Measurements from ENCODE around the gene C10orf62.
"Not testable (repeated sequence)": the region's sequence is repeated elsewhere in the genome, so short reads cannot be mapped to it uniquely, and the experiment has no call there.

The C10orf62 gene

DNA sequence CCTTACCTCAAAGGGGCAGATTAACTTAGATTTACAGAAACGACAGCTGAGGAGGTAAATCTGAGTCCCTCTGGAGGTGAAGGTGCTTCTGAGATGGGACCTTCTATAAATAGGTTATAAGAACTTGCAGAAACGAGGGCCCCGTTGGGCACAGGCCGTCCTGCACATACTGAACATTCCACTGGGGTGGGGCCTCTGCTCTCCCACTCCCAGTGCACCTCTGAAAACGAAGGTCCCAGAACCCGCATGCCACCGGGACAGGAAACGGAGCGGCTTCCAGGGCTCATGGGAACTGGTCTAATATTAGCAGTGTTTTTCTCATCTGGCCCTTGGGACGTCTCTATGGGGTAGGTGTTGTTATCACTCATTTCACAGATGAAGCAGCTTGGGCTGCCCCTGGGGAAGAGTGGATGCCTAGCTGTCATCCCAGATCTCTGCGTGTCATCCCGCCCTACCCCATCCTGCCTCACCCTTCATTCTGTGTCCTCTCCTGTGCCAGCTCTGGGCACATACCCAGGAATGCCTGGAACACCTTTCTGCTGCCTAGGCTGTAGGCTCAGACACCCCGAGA lies 19.6 kb downstream of the C10orf62 start:
- Mint-ChIP-seq H3K4me1 (ENCODE audit: low read depth) (no peaks in the 10 kb centered on the region), H3K9me3 (no peaks in the 10 kb centered on the region)

DNA sequence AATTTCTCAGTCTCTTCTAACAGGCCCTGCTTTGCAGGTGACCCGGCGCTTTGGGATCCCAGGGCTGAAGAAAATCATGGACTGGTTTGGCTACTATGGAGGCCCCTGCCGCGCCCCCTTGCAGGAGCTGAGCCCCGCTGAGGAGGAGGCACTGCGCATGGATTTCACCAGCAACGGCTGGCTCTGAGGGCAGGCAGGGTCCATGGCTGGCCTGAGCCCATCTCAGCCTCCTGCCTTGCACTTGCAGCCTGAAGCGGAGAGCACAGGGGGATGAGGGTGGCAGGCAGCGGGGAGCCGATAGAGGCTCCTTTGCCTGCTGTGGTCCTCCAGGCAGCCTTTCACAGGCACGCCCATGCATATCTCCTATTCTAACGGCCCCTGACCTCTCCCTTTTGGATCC lies 22.0 kb downstream of the C10orf62 start:
- Mint-ChIP-seq H3K4me1 (ENCODE audit: low read depth) (no peaks in the 10 kb centered on the region), H3K9me3 (no peaks in the 10 kb centered on the region), H3K4me3 (no peak overlapping the region), H3K36me3 (ENCODE audit: low read depth) (no peaks in the 10 kb centered on the region), H3K27ac (no peak overlapping the region), H3K27me3 (no peaks in the 10 kb centered on the region)
- intact Hi-C loops (cut with micrococcal nuclease): loop anchor here (5.0 kb wide), 1 partner anchor 39 kb away; the partner anchor contains the start of gene ANKRD2

More for the DNA sequence above, 19.6 kb downstream of the C10orf62 start:
- Mint-ChIP-seq H3K27me3 (no peaks in the 10 kb centered on the region), H3K27ac (no peak overlapping the region), H3K36me3 (ENCODE audit: low read depth) (no peaks in the 10 kb centered on the region), H3K4me3 (no peak overlapping the region)
- intact Hi-C loops (cut with micrococcal nuclease): no loop called here

DNA sequence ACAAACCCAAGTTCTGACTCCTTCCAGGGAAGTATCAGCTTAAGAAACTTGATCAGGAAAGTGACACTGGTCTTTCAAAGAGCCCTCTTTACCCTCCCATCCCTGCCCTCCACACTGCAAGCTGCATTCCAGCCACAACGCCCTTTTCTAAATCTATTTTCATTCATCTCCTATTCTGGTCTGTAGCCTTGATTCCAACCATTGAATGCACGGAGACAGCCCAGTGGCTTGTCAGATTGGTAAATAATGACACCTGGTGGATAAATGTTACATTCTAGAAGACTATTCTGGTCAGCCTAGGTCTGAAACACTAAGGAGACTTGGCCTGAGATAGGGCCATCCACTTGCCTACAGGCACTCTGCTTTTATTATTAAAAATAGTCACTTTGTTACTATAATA lies 22.9 kb downstream of the C10orf62 start:
- H3K36me3 Mint-ChIP-seq (ENCODE audit: low read depth): no peaks in the 10 kb centered on the region
- H3K9me3 Mint-ChIP-seq: no peaks in the 10 kb centered on the region
- H3K4me3 Mint-ChIP-seq: no peak overlapping the region
- no peaks in the 10 kb centered on the region for H3K27me3 Mint-ChIP-seq
- H3K27ac Mint-ChIP-seq: no peak overlapping the region
- intact Hi-C loops (cut with micrococcal nuclease): loop anchor here (5.0 kb wide), 1 partner anchor 40 kb away; the partner anchor contains the start of gene ANKRD2
- no peaks in the 10 kb centered on the region for H3K4me1 Mint-ChIP-seq (ENCODE audit: low read depth)

GRCh38 chr10:97618285-97618684 lies 28.8 kb downstream of the C10orf62 start:
- intact Hi-C loops (cut with micrococcal nuclease): no loop called here
- H3K36me3 Mint-ChIP-seq (ENCODE audit: low read depth): no peaks in the 10 kb centered on the region
- H3K4me3 Mint-ChIP-seq: no peak overlapping the region
- no peaks in the 10 kb centered on the region for H3K27me3 Mint-ChIP-seq
- H3K27ac Mint-ChIP-seq: no peak overlapping the region
- H3K9me3 Mint-ChIP-seq: no peaks in the 10 kb centered on the region
- no peaks in the 10 kb centered on the region for H3K4me1 Mint-ChIP-seq (ENCODE audit: low read depth)

- intact Hi-C loops (cut with micrococcal nuclease): no loop called here
- Mint-ChIP-seq H3K27me3 (no peaks in the 10 kb centered on the region), H3K4me1 (ENCODE audit: low read depth) (no peaks in the 10 kb centered on the region), H3K36me3 (ENCODE audit: low read depth) (no peaks in the 10 kb centered on the region), H3K4me3 (no peak overlapping the region), H3K9me3 (no peaks in the 10 kb centered on the region), H3K27ac (no peak overlapping the region)
Observed at GRCh38 chr10:97618733-97619132, 29.2 kb downstream of the C10orf62 start.

DNA sequence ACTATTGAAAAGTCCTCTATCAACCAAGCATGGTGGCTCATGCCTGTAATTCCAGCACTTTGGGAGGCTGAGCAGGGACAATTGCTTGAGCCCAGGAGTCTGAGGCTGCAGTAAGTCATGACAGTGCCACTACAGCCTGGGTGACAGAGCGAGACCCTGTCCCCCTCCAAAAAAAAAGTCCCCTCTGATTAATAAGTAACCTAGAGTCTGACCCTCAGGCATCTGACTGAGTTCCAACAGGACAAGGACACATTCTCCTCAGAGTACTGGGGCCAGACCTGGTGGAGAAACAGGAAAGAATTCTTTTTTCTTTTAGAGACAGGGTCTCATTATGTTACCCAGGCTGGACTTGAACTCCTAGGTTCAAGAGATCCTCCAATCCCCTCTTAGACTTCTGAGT lies 33.8 kb downstream of the C10orf62 start:
- Mint-ChIP-seq H3K36me3 (ENCODE audit: low read depth) (no peaks in the 10 kb centered on the region), H3K27me3 (no peaks in the 10 kb centered on the region), H3K9me3 (no peaks in the 10 kb centered on the region), H3K4me1 (ENCODE audit: low read depth) (no peaks in the 10 kb centered on the region), H3K4me3 (no peak overlapping the region), H3K27ac (no peak overlapping the region)
- intact Hi-C loops (cut with micrococcal nuclease): loop anchor here (10.0 kb wide), 1 partner anchor 118 kb away; no protein-coding TSS in a partner anchor

DNA sequence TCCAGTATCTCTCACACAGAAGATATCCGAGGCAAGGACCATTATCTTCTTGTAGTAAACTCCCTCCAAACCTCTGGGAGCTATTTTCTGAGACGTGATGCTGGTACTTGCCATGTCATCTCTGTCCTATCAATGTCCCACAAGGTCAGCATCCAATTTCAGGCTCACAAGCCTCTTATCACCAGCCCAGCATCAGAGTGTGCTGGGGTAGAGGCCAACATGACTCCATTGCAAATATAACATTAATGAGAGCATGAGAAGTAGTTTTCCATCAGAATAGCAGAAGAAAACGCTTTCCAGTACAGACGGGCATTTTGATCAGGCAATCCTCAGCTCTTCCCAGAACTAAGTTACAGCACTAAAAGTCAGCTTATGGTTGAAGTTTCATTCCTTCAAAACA lies 38.2 kb downstream of the C10orf62 start:
- Mint-ChIP-seq H3K9me3 (no peaks in the 10 kb centered on the region), H3K27ac (no peak overlapping the region), H3K36me3 (ENCODE audit: low read depth) (no peaks in the 10 kb centered on the region), H3K27me3 (peaks cover 2% of the 10 kb centered on the region), H3K4me1 (ENCODE audit: low read depth) (peaks cover 6% of the 10 kb centered on the region), H3K4me3 (no peak overlapping the region)
- intact Hi-C loops (cut with micrococcal nuclease): loop anchor here (10.0 kb wide), 1 partner anchor 123 kb away; no protein-coding TSS in a partner anchor

GRCh38 chr10:97628228-97628627 lies 38.7 kb downstream of the C10orf62 start:
- no peak overlapping the region for H3K27ac Mint-ChIP-seq
- H3K4me1 Mint-ChIP-seq (ENCODE audit: low read depth): peaks cover 11% of the 10 kb centered on the region
- peaks cover 3% of the 10 kb centered on the region for H3K36me3 Mint-ChIP-seq (ENCODE audit: low read depth)
- intact Hi-C loops (cut with micrococcal nuclease): loop anchor here (10.0 kb wide), 1 partner anchor 123 kb away; no protein-coding TSS in a partner anchor
- peaks cover 2% of the 10 kb centered on the region for H3K27me3 Mint-ChIP-seq
- no peak overlapping the region for H3K4me3 Mint-ChIP-seq
- H3K9me3 Mint-ChIP-seq: no peaks in the 10 kb centered on the region

DNA sequence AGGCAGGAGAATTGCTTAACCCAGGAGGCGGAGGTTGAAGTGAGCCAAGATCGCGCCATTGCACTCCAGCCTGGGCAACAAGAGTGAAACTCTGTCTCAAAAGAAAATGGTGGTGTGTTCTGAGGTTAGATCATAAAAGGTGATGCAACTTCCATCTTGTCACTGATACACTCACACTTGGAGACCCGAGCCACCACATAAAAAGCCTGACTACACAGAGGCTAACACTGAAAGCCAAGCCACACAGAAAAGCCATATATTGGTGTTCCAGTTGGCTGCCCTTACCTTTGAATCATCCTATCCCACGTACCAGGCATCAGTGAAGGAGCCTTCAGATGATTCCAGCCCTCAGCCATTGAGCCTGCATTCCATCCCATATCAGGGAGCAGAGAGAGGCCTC lies 39.8 kb downstream of the C10orf62 start:
- Mint-ChIP-seq H3K9me3 (no peaks in the 10 kb centered on the region), H3K4me1 (ENCODE audit: low read depth) (peaks cover 13% of the 10 kb centered on the region), H3K27ac (no peak overlapping the region), H3K27me3 (peaks cover 2% of the 10 kb centered on the region), H3K4me3 (no peak overlapping the region), H3K36me3 (ENCODE audit: low read depth) (peaks cover 6% of the 10 kb centered on the region)
- intact Hi-C loops (cut with micrococcal nuclease): loop anchor here (10.0 kb wide), 1 partner anchor 124 kb away; no protein-coding TSS in a partner anchor

DNA sequence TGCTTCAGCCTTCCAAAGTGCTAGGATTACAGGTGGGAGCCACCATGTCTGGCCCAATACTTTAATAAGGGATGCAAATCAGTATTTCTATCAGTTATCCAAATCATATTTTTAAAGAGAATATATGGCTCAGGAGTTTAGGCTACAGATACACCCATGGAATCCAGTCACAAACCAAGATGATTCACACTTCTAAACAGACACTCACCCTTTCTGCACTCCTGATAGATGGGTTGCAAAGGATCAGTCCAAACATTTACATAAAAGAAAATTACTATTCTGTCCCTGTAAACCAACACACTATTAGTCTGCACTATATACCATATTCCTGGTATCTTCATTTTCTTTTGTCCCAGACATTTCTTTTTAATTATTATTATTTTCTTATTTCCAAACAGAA lies 41.6 kb downstream of the C10orf62 start:
- intact Hi-C loops (cut with micrococcal nuclease): no loop called here
- peaks cover 2% of the 10 kb centered on the region for H3K27me3 Mint-ChIP-seq
- peaks cover 6% of the 10 kb centered on the region for H3K36me3 Mint-ChIP-seq (ENCODE audit: low read depth)
- H3K27ac Mint-ChIP-seq: no peak overlapping the region
- H3K9me3 Mint-ChIP-seq: no peaks in the 10 kb centered on the region
- H3K4me1 Mint-ChIP-seq (ENCODE audit: low read depth): peaks cover 13% of the 10 kb centered on the region
- no peak overlapping the region for H3K4me3 Mint-ChIP-seq

- H3K4me3 Mint-ChIP-seq: peak within 1 kb of the TSS; percentile 97
- peaks cover 2% of the 10 kb centered on the region for H3K27me3 Mint-ChIP-seq
- intact Hi-C loops (cut with micrococcal nuclease): no loop called here
- H3K36me3 Mint-ChIP-seq (ENCODE audit: low read depth): peaks cover 6% of the 10 kb centered on the region
- no peaks in the 10 kb centered on the region for H3K9me3 Mint-ChIP-seq
- peak within 1 kb of the TSS; percentile 78 for H3K27ac Mint-ChIP-seq
- H3K4me1 Mint-ChIP-seq (ENCODE audit: low read depth): peaks cover 15% of the 10 kb centered on the region
Observed at GRCh38 chr10:97632949-97633884, 43.7 kb downstream of the C10orf62 start, which contains the start of gene MORN4. Gene MORN4, minus strand, starts transcription at chr10:97633500. Its CDS starts 13,847 bp downstream, at chr10:97619653.

GRCh38 chr10:97633921-97634320 lies 44.4 kb downstream of the C10orf62 start:
- peak overlapping the region; percentile 78 for H3K27ac Mint-ChIP-seq
- peaks cover 2% of the 10 kb centered on the region for H3K27me3 Mint-ChIP-seq
- H3K9me3 Mint-ChIP-seq: no peaks in the 10 kb centered on the region
- H3K4me3 Mint-ChIP-seq: peak overlapping the region; percentile 97
- H3K4me1 Mint-ChIP-seq (ENCODE audit: low read depth): peaks cover 19% of the 10 kb centered on the region
- intact Hi-C loops (cut with micrococcal nuclease): no loop called here
- peaks cover 6% of the 10 kb centered on the region for H3K36me3 Mint-ChIP-seq (ENCODE audit: low read depth)

- peaks cover 4% of the 10 kb centered on the region for H3K27me3 Mint-ChIP-seq
- intact Hi-C loops (cut with micrococcal nuclease): no loop called here
- no peak overlapping the region for H3K4me3 Mint-ChIP-seq
Observed at GRCh38 chr10:97635577-97635976, 46.1 kb downstream of the C10orf62 start.

GRCh38 chr10:97639090-97639489 lies 49.6 kb downstream of the C10orf62 start:
- H3K4me3 Mint-ChIP-seq; intact Hi-C loops (cut with micrococcal nuclease); H3K9me3 Mint-ChIP-seq; H3K27ac Mint-ChIP-seq; H3K27me3 Mint-ChIP-seq: not testable (repeated sequence)
- Mint-ChIP-seq H3K36me3 (ENCODE audit: low read depth) (peaks cover 26% of the 10 kb centered on the region), H3K4me1 (ENCODE audit: low read depth) (peaks cover 27% of the 10 kb centered on the region)

More at GRCh38 chr10:97635577-97635976, 46.1 kb downstream of the C10orf62 start:
- H3K4me1 Mint-ChIP-seq (ENCODE audit: low read depth): peaks cover 24% of the 10 kb centered on the region
- H3K27ac Mint-ChIP-seq: no peak overlapping the region
- H3K36me3 Mint-ChIP-seq (ENCODE audit: low read depth): peaks cover 6% of the 10 kb centered on the region
- no peaks in the 10 kb centered on the region for H3K9me3 Mint-ChIP-seq
